GM12875 (cell line): ENCODE data around the gene SGSM2.
A peak's percentile ranks its signal among the peaks of the same experiment; 100 is the strongest.
"Not testable (repeated sequence)": the region's sequence is repeated elsewhere in the genome, so short reads cannot be mapped to it uniquely, and the experiment has no call there.

Experiments used
- H3K4me3 ChIP-seq: one replicate; pipeline ENCODE4 v1.5.1; 2011; ENCODE audit warnings: low read depth, low read length, control low read depth
- CTCF ChIP-seq: IDR thresholded peaks from 2 replicates; pipeline ENCODE4 v1.5.1; 2011; ENCODE audit warnings: low read depth, mild to moderate bottlenecking, control low read depth, inconsistent platforms, low read length, moderate library complexity, borderline replicate concordance; ENCODE audit not compliant: insufficient read depth

Gene SGSM2

GRCh38 chr17:2299756-2300155, 37.5 kb upstream of the SGSM2 start:
- TF ChIP-seq CTCF = no peak
- no peak overlapping the region for H3K4me3 ChIP-seq

GRCh38 chr17:2302778-2303203, 34.5 kb upstream of the SGSM2 start:
- no peak for TF ChIP-seq CTCF
- H3K4me3 ChIP-seq = peak overlapping the region; percentile 97

- no peak for TF ChIP-seq CTCF
Measured at GRCh38 chr17:2303204-2304188, 33.8 kb upstream of the SGSM2 start, which contains the start of the genes SMG6 and SRR. Gene SMG6 (minus strand): TSS chr17:2303785. CDS start chr17:2303720, 65 bp downstream. Gene SRR (plus strand): TSS chr17:2303950. CDS start chr17:2315561, 11,611 bp downstream.

GRCh38 chr17:2304931-2305330, 32.4 kb upstream of the SGSM2 start:
- TF ChIP-seq CTCF = no peak
- no peak overlapping the region for H3K4me3 ChIP-seq

More at GRCh38 chr17:2303204-2304188, 33.8 kb upstream of the SGSM2 start, which contains the start of the genes SMG6 and SRR:
- peak within 1 kb of the TSS; percentile 97 for H3K4me3 ChIP-seq

GRCh38 chr17:2309338-2310154, 27.8 kb upstream of the SGSM2 start:
- TF ChIP-seq CTCF = no peak
- no peak overlapping the region for H3K4me3 ChIP-seq

- H3K4me3 ChIP-seq = no peak overlapping the region
- TF ChIP-seq CTCF = no peak
Measured at GRCh38 chr17:2312736-2313135, 24.6 kb upstream of the SGSM2 start.

GRCh38 chr17:2316916-2317205, 20.4 kb upstream of the SGSM2 start:
- H3K4me3 ChIP-seq = not testable (repeated sequence)
